COLO668 (cell line): ENCODE results near the gene MTA3.
"Not testable (repeated sequence)": the region's sequence is repeated elsewhere in the genome, so short reads cannot be mapped to it uniquely, and the experiment has no call there.

Source experiments
- DNase-seq: peaks from one replicate; lab custom pipeline; 2025; ENCODE audit not compliant: unreplicated experiment; lab: John Stamatoyannopoulos, UW

MTA3 gene

DNA sequence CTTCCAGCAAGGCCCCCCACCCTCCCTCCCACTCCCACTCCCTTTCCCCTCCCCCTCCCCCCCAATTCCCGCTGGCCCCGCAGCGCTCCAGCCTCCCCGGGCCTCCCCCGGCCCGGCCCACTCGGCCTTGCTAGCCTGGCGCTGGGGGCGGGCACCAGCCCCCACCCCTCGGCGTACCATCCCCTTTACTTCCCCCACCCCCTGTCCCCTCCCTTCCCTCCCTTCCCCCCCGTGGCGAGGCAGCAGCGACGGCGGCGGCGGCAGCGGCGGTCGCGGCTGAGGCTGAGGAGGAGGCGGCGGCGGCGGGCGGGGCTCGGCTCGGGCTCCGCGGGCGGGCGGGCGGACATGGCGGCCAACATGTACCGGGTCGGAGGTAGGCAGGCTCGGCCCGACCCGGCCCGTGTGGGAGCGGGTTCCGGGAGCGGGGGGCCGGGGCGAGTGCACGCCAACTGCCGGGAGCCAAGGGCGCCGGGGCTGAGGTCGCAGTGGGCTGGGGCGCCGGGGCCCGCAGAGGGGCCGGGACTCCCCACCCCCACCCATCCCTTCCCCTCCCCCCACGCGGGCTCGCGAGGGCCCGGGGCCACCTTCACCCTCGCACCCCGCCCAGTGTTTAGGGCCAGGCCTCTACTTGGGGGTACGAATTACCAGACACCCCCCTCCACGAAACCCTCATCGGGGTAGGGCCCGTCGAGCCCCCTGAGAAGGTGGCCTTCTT is at the start of gene MTA3:
MTA3 (plus strand) TSS at position 232 of the 715 bp plus-strand sequence; CDS start at position 346, 114 bp downstream.
- peak; percentile 68 for DNase-seq

DNA sequence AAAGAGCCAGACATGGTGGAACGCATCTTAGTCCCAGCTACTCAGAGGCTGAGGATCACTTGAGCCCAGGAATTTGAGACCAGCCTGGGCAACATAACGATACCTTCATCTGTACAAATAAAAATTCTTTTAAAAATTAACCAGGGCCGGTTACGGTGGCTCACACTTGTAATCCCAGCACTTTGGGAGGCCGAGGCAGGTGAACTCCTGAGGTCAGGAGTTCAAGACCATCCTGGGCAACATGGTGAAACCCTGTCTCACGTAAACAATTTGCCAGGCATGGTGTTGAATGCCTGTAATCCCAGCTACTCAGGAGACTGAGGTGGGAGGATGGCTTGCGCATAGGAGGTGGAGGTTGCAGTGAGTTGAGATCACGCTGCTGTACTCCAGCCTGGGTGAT is 48.8 kb upstream of the MTA3 start:
- DNase-seq: no peak

DNA sequence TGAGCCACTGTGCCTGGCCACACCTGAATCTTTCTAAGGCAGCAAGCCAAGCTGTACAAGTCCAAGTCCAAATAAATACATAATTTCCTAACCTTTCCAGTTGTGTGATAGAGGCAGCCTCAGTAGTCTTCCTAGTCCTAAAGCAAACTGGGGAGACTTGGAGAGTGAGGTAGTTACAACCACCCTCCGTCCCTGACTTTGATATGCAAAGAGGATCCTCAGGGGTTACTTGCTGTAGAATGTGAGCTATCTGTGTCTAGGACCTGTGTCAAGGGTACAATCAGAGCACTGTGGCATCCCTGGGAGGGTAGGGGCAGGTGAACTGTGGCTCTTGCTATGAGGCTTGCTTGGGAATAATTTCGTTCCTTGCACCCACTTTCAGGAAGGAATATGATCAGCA is 46.4 kb upstream of the MTA3 start:
- DNase-seq: no peak

DNA sequence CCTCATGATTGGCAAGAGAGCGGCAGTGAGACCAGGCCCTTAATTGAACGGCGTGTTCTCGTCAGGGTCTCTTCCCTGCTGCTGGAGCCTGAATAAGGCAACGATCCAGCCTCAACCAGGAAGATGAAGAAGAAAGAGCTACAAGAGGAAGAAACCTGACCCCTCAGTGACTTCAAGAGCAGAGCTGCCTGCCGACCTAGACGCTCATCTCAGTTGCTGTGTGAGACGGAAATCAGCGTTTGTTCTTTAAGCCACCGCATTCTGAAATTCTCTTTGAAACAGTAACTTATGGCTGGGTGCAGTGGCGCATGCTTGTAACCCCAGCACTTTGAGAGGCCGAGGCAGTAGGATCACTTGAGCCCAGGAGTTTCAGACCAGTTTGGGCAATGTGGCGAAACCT is 45.1 kb upstream of the MTA3 start:
- no peak for DNase-seq

DNA sequence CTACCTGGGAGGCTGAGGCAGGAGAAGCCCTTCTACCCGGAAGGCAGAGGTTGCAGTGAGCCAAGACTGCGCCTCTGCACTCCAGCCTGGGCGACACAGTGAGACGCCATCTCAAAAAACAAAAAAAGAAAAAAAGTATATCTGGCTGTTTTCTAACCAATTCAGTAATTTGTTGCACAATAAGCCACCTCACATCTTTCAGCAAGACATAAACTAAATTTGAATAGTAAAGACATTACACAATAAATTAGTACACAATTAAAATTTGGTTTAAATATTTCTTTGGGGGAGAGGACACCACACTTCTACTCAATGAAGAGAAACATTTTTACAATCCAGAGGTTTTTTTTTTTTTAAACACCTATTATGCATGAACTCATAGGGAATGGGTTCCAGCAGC is 36.0 kb upstream of the MTA3 start:
- no peak for DNase-seq

DNA sequence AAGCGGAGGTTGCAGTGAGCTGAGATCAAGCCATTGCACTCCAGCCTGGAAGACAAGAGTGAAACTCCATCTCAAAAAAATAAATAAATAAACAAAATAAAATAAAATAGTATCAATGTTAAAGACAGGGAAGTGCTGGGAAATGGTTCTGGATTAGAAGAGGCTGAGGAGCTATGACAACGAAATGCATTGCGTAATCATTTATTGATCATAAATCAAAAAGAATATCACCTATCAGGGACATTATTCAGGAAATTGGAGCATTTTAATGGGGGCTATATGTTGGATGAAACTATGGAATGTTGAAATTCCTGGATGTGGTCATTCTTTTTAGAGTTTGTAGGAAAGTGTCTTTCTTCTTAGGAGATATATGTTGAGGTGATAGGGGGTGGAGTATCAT is 30.9 kb upstream of the MTA3 start:
- DNase-seq: no peak

DNA sequence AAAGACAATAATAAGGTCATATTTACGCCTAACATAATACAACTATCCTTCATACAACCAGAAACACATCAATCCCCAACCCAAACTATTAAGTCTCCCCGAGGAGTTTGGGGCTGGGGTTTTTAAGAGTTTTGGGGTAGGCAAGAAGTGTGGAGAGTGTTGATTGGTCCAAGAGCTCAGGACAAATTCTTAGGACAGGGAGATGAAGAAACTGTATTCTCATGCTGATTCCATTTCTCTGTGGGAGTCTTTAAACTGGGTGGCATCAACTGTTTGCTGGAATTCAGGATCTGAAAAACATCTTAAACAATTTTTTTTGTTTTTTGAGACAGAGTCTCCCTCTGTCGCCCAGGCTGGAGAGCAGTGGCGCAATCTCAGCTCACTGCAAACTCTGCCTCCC is 25.6 kb upstream of the MTA3 start:
- no peak for DNase-seq

DNA sequence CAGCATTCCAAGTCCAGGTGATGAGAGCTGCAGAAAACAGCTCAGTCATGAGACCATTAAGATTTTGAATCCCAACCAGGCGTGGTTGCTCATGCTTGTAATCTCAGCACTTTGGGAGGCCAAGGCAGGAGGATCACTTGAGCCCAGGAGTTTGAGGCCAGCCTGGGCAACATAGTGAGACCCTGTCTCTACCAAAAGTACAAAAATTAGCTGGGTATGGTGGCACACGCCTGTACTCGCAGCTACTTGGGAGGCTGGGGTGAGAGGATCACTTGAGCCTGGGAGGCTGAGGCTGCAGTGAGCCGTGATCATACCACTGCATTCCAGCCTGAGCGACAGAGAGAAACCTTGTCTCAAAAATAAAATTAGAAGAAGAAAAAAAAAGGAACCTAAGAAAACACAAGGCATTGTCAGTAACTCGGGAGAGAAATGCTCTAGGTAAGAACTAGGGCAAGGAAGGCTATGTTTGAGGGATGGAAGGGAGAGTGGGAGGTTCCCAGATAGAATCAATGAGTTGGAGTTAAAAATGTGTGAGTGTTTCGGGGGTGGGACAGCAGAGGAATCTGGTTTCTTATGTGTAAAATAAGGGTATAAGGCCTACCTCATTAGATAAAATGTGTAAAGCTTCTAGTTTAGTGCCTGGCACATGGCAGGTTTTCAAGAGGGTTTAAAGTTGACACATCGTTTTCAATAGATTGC is 23.3 kb upstream of the MTA3 start:
- DNase-seq: no peak

DNA sequence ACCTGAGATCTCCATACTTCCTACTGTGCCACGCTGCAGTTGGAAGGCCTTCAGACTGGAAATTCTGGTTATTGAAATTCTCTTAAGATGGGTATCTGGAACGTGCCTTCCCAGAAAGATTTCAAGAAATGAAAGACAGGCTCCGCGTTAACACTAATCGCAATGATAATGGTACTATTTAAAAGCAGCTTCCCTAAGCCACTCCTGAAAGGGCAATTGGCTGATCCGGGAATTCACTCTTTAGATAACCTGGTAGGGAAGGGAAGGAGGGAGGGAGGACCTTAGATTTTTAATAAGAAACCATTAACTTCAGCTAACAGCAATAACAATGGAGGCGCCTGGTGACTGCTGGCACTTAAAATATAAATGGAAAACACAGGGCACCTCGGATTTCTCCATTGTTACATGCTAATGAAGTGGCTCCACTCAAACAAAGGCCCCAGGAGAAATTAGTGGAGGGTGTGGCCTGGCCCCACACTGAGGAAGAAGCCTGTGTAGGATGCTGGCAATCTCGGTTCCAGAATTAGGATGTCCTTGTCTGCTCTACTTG is 22.5 kb upstream of the MTA3 start:
- DNase-seq: no peak

DNA sequence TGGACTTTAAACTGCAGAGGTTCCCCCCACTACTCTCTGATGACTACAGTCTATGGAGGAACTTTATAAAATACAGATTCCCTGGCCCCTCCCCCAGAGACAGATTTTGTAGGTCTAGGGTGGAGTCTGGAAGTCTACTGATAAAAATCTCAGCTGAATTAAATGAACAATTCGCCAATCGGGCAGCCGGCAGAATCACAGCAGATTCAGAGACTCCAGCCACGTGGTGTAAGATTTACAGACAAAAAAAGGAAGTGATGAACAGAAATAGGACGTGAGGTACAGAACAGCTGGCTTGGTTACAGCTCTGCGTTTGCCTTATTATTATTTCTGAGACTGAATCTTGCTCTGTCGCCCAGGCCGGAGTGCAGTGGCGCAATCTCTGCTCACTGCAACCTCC is 21.4 kb upstream of the MTA3 start:
- DNase-seq: no peak

DNA sequence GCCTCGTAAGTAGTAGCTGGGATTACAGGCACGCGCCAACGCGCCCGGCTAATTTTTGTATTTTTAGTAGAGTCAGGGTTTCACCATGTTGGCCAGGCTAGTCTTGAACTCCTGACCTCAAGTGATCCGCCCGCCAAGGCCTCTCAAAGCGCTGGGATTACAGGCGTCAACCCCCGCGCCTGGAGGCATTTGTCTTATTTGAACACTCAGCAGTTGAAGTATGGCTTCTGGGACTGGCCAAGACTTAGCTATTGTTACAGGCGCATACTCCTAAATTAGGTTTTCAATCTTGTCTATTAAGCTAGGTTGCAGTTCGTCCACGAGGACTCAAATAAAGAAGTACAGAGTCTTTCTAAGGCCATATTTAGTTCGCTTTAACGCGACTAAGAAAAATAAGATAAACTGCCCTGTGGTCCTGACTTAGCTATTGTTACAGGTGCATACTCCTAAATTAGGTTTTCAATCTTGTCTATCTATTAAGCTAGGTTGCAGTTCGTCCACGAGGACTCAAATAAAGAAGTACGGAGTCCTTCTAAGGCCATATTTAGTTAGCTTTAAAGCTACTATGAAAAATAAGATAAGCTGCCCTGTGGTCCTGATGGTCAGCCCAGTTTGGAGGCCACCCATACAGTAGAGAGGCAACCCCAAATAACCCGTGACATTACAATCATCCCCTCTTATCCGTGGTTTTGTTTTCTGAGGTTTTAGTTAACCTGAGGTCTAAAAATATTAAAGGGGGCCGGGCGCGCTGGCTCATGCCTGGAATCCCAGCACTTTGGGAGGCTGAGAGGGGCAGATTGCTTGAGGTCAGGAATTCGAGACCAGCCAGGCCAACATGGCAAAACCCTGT is 20.8 kb upstream of the MTA3 start:
- DNase-seq: no peak

DNA sequence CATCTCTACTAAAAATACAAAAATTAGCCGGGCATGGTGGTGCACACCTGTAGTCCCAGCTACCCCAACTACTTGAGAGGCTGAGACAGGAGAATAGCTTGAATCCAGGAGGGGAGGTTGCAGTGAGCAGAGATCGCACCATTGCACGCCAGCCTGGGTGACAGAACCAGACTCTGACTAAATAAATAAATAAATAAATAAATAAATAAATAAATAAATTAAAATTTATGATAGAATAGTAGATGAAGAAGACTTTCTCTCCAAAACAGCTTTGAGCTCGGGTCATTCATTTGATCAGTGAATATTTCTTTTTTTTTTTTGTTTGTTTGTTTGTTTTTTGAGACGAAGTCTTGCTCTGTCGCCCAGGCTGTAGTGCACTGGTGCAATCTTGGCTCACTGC is 17.6 kb upstream of the MTA3 start:
- no peak for DNase-seq

DNA sequence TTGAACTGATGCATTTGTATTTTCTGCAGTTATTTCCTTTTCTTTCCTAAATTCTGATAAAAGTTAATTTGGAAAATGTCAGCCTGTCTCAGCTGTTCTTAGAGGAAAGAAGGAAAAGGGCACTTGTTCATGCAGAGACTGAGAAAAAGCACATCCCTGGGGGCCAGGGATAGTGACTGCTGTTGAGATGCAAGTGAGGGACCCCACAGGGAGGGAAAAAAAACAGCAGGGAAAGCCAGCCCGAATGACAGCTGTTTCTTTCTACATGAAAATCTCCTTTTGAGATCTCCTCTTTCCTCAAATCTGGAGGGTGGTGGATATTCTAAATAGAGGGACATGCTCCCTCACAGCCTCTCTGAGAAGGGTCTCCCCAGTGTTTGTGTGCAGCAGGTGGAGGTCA is 14.0 kb upstream of the MTA3 start:
- DNase-seq: no peak

DNA sequence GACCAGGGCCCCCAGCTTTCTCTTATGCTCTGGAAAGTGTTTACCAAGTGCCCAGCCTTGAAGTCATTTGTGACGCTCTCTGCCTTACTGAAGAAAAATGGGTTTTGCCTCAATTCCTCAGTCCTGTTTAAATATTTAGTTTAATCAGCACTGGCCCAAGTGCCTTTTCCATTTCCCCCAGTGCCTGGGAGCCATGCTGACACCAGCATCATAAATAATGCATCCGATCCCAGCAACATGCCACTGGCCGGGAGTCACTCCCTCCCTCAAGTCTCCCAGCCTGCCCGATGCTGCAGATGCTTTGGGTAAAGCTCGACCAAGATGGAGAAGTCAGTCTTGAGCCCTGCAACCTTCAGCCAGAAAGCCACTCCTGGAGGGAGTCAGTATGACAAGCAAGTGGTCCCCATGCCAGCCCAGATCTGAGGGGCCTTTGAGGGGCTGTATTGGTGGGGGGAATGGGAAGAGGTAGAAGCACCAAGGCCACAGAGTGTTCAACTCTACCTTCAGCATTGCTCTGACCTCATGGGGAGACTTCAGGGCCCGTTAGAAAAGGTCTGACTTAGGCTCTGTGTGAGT is 12.0 kb upstream of the MTA3 start:
- DNase-seq: no peak

DNA sequence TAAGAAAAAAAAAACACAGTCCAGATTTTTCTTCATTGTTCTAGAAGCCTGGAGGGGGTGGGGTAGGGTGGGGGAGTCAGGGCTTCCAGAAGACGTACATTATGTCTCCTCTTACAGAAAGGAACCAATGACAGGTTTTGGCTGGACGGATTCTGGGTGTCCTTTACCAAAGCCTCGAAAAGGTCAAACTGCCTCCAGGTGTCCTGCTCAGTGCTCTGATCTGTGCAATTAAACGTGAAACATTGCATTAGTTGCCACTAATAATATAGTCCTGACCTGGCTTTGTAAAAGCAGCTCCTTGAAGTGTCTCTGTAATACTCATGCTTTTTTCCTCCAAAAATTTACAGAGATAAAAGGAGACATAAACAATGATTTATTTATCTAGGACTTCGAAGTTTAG is 11.1 kb upstream of the MTA3 start:
- no peak for DNase-seq

DNA sequence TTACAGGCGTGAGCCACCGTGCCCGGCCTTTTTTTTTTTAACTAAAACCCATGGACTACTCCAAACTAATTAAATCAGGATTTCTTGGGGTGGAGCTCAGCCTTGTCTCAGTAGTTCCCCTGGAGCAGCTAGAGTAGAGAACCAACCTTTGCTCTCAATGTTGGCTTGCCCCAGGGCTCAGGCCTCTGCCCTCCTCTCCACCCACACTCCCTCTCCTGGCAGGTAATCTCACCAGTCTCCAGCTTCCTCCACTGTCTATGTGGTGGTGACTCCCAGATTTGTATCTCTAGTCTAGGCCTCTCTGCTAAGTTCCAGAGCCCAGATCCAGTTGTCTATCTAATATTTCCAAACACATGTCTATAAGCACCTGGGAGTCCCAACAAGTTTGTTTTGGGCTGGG is 9.6 kb upstream of the MTA3 start:
- DNase-seq: no peak

DNA sequence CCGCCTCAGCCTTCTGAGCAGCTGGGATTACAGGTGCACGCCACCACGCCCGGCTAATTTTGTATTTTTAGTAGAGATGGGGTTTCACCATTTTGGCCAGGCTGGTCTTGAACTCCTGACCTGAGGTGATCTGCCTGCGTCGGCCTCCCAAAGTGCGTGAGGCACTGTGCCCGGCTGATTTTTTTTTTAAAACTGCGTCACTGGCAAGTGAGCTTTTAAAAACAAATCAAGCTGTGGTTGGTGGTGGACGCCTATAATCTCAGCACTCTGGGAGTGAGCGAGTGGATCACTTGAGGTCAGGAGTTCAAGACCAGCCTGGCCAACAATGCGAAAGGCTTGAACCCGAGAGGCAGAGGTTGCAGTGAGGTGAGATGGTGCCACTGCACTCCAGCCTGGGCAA is 8.3 kb upstream of the MTA3 start:
- DNase-seq: not testable (repeated sequence)

DNA sequence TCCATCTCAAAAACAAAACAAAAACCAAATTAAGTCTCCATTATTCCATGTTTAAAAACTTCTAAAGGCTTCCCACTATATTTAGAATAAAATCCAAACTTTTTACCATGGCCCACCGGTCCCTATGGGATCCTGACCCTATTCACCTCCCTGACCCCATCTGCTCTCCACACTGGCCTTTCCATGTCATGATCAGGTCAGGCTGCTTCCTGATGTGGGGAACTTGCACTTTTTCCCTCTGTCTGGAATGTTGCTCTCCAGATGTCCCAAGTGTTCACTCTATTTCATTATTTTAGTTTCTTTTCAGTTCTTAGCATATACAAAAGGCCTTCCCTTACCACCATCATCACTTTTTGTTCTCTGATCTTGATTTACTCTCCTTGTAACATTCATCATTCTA is 7.5 kb upstream of the MTA3 start:
- DNase-seq: no peak

DNA sequence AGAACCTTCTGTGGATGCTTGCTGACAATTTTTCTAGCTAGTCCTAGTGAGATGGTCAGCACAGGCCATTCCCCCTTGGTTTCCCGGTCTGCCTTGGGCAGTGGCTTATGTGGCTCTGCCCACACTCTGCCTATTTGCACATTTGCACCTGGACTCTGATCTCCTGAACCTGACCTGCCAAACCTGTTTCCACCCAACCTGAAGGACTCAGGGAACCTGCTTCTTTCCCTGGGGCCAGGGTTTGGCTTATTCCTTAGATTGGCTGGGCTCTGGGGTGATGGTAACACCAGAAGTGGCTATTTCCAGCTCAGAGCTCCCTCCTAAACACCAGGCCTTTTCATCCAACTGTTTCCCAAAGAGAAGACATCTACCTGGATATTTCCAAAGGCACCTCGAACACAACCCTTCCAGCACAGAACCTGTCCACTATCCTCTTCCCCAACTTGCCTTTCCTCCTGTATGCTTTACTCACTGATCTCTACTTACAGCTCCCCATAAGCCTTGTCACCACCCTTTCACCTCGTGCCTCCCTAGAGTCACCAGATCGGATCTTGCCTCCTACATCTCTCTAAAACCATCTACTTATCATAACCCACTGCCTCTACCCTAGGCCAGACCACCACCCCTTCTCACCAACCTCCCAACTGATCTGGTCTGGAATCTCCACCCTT is 5.8 kb upstream of the MTA3 start:
- peak; percentile 64 for DNase-seq

DNA sequence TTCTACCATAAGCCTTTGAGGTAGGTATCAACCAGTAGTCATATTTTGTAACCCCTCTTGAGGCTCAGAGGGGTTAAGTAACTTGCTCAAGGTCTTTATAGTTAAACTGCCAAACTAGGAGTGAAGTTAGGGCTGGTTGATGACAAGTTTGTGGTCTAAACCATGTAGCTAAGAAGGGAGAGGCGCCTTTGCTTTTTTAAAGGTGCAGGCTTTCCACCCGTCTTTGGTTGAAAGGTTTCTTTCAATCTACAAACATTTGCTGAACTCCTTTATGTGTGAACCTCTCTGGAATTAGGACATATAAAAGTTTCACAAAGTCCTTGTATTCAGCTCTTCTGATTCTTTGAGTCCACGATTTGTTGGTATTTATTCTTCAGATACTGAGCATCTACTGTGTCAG is 2.4 kb upstream of the MTA3 start:
- no peak for DNase-seq

DNA sequence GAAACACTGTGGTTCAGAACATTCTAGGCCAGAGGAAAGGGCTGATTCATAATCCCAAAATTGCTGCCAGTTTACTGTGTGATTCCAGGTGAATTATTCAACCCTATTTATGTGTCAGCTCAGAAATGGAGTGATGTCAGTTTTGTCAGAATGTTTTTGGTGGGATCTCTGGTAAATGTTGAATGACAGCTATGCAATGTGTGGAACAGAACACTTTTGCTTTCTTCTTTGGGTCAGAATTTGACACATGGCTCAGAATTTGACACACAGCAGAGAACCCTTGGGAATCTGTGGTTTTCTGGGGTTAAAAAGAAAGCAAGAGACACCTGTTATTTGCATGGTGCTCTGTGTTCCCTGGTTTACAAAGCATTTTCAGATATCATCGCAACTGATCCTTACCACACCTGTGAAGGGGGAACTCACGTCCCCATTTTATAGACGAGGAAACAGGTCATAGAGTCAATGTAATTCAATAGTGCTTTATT is 1.6 kb upstream of the MTA3 start:
- no peak for DNase-seq
